ENCODE measurements around the gene FTSJ1. TPM values are rescaled to one million over a fixed set of nuclear protein-coding genes. Genes with fewer than 3 reads are reported as not detected.
"Not testable (repeated sequence)": the region's sequence is repeated elsewhere in the genome, so short reads cannot be mapped to it uniquely, and the experiment has no call there.

The FTSJ1 gene
- total RNA-seq, 1 donor from 2014 or later: 90.0 TPM

DNA sequence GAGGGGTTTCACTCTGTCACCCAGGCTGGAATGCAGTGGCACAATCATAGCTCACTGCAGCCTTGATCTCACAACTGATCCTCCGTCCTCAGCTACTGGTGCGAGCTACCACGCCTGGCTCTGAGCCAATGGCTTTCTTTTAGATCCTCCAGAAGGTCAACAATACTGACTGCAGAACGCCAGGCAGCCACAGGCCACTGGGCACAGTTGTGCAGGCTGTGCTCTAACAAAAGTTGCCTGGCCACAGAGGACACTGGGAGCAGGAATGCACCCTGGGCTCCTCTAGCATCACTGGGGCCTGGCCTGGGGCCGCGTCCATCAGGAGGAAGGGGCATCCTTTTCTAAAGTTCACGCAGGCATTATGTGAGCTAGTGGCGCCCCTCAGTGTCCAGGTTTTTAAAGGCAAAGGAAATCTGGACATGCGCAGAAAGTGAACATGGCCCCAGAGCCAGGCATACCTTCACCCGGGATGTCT lies 17.9 kb downstream of the FTSJ1 start:
- DNase-seq (ENCODE audit: low read depth): peak; percentile 66

DNA sequence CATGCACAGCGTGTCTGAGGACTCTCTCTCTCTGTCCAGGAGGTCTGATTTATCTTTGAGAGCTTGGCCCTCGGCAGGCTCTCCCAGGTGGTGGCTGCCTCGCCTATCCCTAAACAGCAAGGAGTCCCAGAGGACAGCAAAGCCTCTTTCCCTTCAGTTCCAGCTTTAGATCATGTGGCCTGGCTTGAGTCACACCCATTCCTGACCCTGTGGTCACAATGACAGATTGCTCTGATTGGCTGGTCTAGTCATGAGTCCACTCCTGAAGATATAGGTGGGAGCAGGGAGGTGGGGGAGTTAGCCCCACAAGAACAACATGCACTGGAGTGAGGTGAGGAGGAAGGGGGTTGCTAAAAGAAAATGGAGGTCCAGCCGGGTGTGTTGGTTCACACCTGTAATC lies 20.7 kb downstream of the FTSJ1 start:
- no peak for DNase-seq (ENCODE audit: low read depth)

DNA sequence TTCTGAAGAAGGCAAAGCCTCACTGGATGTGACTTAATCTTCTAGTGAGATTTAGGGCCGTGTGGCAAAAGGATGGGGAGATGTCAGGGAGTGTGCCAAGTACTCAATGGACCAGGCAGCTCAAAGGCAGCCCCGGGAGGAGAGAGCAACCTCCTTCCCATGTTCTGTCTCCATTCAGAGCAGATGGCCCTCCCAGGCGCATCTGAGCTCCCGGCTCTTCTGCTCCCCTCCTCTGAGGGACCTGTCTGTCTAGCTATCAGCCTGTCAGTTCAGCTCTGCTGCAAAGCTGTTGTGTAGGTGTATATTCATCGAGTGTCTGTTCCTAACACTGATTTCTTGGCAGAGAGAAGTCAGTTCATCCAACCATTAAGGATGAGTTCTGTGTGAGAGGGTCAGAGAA lies 21.9 kb downstream of the FTSJ1 start:
- DNase-seq (ENCODE audit: low read depth): no peak

DNA sequence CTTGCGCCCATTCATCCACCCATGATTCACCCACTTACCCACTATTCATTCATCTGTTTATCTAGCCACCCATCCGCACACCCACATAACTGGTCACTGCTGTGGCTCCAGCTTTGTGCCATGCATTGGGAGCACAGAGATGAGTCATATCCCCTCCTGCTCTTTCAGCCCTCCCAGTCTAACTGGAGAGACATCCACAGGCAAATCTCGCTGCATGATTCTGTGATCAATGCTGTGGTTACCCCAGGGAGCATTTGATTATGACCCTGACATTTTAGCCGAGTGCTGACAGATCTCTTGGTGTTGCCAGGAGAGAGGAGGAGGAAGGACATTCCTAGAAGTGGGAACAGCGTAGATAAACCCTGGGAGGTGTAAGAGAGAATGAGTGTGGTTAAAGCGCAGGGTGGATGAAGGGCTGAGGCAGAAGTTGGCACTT lies 22.4 kb downstream of the FTSJ1 start:
- peak; percentile 59 for DNase-seq (ENCODE audit: low read depth)

DNA sequence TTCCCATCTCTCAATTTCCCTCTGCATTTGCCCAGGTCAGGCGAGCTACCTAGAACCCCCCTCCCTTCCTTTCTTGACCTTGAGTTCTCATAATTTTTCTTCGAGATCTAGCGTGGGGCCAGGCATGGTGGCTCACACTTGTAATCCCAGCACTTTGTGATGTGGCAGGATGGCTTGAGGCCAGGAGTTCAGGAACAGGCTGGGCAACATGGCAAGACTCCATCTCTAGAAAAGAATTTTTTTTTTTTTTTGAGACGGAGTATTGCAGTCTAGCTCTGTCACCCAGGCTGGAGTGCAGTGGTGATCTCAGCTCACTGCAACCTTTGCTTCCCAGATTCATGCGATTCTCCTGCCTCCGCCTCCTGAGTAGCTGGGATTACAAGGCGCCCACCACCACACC lies 28.3 kb downstream of the FTSJ1 start:
- no peak for DNase-seq (ENCODE audit: low read depth)

DNA sequence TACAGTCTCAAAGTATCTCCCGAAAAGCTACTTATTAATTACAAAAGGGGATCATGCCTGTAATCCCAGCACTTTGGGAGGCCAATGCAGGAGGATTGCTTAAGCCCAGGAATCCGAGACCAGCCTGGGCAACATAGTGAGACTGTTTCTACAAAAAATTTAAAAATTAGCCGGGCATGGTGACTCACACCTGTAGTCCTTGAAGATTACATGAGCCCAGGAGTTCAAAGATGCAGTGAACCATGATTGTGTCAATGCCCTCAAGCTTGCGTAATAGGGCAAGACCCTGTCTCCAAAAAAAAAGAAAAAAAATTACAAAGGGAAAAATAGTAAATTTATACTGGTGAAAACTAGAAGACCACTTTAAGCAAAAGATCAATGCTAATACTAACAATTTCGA lies 29.5 kb downstream of the FTSJ1 start:
- no peak for DNase-seq (ENCODE audit: low read depth)

DNA sequence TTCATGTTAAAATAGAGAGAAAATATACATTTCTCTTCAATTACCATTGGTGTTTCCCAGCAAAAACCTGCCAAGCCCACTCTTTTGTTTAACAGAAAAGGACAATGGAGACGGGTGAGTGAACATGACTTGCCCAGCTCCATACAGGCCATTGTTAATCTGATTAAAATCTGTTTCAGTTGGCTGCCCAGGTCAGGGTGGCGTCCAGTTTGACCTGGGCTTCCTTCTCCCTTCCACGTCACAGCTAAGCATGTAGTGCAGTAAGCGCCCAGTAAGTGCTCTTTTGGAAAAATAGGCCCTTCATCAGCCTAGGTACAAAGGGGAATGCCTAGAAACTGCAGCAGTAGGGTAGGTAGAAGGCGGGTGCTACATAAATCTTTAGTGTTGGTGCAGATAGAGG lies 31.2 kb downstream of the FTSJ1 start:
- no peak for DNase-seq (ENCODE audit: low read depth)

DNA sequence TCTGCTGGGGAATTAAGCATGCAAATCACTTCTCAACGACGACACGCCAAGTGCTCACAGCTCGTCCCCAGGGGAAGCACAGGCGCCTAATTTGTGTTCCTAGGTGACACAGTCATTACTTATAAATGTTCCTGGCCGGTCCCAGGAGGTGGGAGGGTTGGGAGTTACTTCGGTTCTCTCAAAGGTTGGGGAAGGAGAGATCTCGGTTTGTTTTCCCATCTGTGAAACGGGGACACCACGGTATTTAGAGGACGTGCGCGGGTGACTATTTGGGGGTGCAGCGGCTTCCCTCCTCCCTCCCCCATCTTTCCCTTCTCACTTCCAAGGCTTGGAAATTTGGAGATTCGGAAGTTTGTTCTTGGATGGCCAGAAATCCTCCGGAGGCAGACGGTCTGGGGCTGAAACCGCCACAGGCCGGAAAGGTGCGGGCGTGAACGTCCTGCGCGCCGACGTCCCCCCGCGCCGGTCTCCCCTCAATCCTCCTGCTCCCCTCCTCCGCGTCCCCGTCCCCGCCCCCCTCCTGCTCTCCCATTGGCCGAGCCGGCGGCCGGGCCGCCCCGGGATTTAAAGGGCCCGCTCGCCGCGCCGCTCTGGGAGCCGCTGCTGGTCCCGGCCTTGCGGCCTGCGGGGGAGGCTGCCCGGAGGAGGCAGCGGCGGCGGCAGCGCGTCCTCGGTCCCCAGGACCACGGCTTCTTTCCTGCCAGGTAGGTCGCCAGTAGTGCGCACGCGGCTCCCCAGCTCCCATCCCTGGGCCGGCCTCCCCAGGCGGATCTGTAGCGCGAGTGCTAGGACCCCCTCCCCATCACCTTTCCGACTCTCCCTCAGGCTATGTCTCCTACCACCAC lies 32.6 kb downstream of the FTSJ1 start, which contains the start of gene PORCN:
Gene PORCN, plus strand, starts transcription at position 593 of the 845 bp plus-strand sequence. CDS start 829 bp downstream, outside the sequence.
- DNase-seq (ENCODE audit: low read depth): peak; percentile 76

DNA sequence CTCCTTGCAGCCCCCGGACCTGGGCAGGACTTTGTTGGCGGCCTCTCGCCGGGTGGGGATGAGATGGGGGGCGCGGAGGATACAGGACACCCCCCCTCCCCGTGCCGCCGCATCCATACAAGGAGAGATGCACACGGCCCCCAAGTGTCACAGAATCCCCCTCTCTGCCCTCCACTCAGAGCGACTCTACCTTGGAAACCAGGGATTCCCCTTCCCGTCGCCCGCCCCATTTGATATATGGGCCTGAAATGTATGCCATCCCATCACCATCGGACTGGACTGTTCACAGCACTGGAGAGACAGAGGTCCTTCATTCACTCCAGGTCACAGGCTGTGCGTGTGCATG lies 33.2 kb downstream of the FTSJ1 start:
- DNase-seq (ENCODE audit: low read depth): no peak

DNA sequence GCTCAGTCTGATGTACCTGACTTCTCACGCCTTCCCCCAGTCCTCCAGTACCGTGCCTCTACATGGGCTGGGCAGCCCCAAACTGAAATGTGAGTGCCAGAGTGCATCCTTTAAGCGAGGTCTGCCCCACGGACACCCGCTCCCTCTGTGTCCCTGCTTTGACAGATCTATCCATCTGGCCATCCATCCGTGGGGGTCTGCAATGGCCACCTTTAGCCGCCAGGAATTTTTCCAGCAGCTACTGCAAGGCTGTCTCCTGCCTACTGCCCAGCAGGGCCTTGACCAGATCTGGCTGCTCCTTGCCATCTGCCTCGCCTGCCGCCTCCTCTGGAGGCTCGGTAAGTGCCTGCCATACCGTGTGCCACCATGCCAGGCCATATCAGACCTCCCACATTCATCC lies 33.6 kb downstream of the FTSJ1 start:
- DNase-seq (ENCODE audit: low read depth): no peak

DNA sequence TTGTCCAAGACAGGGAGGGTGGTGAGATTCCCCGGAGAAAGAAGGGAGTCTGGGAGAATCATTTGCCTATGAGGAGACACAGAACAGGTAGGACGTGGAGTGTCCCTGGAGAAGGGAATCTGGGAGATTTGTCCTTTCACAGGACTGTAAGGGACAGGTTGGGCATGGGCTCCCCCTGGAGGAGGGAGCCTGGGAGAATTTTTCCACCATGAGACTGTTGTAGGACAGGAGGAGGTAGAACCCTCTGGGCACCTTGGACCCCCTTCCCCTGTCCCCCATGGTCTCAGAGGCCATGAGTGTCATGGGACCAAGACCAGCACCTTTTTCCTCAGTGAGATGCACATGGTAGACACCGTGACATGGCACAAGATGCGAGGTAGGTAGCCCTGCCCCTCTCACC lies 35.6 kb downstream of the FTSJ1 start:
- no peak for DNase-seq (ENCODE audit: low read depth)

DNA sequence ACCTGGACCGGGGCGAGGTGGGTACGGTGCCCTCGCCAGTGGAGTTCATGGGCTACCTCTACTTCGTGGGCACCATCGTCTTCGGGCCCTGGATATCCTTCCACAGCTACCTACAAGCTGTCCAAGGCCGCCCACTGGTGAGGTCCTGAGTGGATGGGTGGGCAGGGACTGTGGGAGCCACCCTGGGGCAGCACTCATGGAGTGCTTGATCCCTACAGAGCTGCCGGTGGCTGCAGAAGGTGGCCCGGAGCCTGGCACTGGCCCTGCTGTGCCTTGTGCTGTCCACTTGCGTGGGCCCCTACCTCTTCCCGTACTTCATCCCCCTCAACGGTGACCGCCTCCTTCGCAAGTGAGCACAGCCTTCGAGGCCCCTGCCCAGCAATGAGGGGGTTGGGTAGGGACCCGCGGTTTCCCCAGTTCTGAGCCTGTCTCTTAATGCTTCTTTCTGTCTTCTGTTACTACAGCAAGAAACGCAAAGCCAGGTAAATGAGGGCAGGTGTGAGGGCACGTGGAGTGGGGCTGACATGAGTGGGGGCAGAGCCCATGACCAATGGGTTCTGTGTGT lies 36.5 kb downstream of the FTSJ1 start:
- DNase-seq (ENCODE audit: low read depth): no peak

DNA sequence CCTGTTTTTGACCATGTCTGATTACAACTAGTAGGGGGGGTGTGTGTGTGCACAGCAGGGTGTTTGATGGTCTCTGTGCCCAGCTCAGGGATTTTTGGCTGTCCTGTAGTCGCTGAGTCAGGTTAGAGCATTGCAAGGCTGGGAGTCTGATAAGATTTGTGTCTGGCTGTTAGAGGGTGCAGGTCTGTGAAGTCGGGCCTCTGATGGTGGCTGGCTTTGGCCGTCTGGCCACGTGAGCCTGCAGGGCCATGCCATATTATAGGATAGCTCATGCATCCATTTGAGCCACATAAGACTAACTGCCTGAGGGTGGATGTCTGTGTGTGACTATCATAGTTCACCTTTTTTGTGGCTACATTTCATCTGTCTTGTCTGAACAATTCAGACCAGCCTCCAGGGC lies 37.7 kb downstream of the FTSJ1 start:
- DNase-seq (ENCODE audit: low read depth): no peak

DNA sequence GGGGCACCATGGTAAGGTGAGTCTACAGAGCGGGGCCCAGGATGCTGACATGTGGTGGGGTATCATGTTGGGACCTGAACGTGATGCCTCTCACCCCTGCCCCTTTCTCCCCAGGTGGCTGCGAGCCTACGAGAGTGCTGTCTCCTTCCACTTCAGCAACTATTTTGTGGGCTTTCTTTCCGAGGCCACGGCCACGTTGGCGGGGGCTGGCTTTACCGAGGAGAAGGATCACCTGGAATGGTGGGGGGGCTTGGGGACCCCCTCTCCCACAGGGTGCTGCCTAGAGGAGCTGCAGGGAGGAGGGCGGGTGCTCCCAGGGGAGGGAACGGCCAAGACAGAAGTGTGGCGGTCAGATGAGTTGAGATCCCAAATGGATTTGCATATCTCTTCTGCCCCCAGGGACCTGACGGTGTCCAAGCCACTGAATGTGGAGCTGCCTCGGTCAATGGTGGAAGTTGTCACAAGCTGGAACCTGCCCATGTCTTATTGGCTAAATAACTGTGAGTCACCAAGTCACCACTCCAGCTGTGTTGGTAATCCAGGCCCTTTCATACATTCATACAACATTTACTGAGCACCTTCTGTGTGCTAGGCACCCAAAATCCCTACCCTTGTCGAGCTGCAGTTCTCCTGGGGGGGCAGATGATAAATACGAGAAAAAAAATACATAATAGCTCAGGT lies 38.3 kb downstream of the FTSJ1 start:
- DNase-seq (ENCODE audit: low read depth): no peak

DNA sequence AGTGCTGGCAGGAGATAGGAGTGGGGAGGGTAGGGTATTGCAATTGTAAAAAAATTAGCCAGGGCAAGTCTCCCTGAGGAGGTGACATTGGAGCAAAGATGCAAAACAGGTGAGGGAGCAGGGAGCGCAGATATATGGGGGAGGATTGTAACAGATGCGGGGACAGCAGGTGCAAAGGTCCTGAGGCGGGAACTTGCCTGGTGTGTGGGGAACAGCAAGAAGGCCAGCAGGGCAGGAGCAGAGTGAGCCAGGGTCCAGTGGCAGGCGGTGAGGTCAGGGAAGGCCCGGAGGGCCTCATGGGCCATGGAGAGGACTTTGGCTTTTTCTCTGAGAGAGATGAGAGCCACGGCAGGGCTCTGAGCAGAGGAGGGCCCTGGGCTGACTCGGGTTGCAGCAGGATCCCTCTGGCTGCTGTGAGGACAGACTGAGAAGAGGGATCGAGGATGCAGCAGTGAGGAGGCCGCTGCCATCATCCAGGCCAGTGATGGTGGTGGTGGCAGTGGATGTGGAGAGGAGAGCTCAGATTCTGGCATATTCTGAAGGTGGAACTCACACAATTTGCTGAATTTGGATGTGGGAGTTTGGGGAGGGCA lies 39.0 kb downstream of the FTSJ1 start:
- DNase-seq (ENCODE audit: low read depth): no peak

DNA sequence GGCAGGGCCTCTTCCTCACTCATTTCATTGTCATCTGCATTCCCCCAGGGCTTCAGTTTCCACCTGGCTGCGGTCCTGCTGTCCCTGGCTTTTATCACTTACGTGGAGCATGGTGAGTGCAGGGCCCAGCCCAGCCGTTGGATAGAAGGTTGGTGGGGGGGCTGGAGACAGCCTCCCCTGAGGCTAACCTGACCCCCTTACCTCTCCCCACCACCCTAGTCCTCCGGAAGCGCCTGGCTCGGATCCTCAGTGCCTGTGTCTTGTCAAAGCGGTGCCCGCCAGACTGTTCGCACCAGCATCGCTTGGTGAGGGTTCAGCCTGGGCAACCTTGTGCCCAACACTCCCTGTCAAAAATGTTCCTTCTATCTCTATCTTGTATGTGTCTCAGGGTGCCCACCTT lies 39.8 kb downstream of the FTSJ1 start:
- DNase-seq (ENCODE audit: low read depth): no peak

DNA sequence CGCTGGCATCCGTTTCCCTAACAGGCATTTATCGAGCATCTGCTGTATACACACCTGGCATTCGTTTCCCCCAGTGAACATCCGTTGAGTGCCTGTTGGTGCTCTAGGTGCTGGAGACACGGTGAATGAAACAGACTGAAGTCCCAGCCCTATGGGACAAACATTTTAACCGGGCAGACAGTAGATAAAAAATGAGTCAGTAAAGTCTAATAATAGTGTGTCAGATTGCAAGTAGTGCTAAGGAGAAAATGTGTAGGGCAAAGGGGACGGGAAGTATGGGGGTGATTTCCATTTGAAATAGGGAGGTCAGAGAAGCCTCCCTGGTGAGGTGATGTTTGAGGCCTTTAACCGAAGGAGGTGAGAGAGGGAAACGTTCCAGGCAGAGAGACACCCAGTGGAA lies 40.3 kb downstream of the FTSJ1 start:
- DNase-seq (ENCODE audit: low read depth): no peak

DNA sequence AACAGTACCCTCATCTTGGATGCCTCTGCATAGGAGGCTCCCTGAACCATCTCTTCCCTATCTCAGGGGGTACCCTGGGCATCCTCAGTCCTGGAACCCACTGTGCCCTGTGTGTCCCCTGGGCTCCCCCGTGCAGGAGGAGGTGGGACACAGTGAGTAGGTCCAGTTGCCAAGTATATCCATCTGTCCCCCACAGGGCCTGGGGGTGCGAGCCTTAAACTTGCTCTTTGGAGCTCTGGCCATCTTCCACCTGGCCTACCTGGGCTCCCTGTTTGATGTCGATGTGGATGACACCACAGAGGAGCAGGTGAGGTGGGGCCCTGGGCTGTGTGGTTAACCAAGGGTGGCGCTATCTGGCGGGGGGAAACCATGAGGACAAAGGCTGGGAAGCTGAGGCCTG lies 41.0 kb downstream of the FTSJ1 start:
- no peak for DNase-seq (ENCODE audit: low read depth)

DNA sequence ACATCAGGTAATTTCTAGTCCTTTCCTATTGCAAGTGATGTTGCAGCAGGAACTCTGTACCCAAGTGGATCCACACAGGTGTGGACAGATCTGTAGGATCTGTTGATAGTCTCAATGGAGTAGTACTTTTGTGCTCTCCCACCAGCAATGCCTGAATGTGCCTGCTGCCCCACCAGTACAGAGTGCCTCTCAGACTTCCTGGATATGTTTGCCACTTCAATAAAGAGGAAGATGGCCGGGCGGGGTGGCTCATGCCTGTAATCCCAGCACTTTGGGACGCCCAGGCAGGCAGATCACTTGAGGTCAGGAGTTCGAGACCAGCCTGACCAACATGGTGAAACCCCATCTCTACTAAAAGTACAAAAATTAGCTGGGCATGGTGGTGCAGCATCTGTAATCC lies 43.5 kb downstream of the FTSJ1 start:
- DNase-seq (ENCODE audit: low read depth): not testable (repeated sequence)

DNA sequence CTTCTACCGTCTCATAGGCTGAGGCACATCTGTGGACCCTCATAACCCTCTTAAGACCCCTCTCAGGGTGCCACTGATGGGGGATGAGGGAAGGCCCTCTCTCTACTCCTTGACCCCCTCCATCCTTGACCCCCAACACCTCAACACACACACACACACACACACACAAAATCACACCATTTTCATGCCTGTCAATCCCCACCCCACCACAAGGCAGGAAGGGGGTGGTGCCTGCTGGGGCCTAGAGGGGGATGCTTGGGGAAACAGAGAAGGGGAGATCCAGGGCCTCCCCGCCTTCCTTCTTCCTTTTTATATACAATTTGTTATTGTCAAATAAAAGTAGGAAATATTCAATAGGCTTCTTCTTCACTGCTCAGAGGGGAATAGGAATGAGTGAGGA lies 44.5 kb downstream of the FTSJ1 start:
- DNase-seq (ENCODE audit: low read depth): no peak

DNA sequence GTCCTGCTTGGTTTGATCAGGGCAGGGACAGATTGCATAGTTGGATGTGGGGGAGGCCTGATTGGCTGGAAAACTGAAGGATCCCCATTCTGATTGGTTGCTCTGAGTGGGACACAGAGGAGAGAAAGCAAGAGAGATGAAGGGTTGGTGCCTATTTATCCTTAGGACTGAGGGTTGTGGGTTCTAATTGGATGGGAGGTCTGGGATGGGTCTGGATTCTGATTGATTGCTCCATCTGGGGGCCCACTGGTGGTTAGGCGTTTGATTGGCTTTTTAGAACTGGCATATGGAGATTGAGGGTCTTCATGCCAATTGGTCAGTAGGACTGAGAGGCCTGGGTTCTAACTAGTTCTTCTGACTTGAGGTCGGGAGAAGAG lies 45.0 kb downstream of the FTSJ1 start:
- DNase-seq (ENCODE audit: low read depth): no peak

Measured in myocyte (in vitro differentiated cells).